Measurements from ENCODE around the gene FHOD3.

DNA sequence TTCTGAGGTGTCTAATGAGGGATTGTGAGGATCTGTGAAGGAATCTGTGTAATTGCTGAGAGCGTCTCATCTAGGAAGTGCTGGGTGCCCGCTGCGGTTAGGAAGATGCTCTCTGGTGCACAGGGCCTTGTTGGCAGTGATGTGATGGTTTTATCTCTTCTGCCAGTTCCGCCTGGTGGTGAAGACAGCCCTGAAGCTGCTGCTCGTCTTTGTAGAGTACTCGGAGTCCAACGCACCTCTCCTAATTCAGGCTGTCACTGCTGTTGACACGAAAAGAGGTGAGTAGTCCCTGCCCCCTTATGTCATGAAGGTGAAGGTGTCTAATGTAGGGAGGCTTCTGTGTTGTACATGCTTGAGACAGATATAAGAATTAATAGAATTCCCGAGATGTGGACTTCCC lies 297.1 kb downstream of the FHOD3 start:
- TF ChIP-seq, protein P1, sequence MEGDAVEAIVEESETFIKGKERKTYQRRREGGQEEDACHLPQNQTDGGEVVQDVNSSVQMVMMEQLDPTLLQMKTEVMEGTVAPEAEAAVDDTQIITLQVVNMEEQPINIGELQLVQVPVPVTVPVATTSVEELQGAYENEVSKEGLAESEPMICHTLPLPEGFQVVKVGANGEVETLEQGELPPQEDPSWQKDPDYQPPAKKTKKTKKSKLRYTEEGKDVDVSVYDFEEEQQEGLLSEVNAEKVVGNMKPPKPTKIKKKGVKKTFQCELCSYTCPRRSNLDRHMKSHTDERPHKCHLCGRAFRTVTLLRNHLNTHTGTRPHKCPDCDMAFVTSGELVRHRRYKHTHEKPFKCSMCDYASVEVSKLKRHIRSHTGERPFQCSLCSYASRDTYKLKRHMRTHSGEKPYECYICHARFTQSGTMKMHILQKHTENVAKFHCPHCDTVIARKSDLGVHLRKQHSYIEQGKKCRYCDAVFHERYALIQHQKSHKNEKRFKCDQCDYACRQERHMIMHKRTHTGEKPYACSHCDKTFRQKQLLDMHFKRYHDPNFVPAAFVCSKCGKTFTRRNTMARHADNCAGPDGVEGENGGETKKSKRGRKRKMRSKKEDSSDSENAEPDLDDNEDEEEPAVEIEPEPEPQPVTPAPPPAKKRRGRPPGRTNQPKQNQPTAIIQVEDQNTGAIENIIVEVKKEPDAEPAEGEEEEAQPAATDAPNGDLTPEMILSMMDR (IDR thresholded peaks at IDR 0.05; ENCODE audit: insufficient read depth, low read depth, low read length) = no peak
- TF ChIP-seq EZH2 (IDR thresholded peaks at IDR 0.05; ENCODE audit: insufficient read depth, low read length) = no peak
